T-helper 1 cell treated with Interleukin-12 subunit alpha and Interleukin-12 subunit beta and Interleukin-4 antibody, amounts not matched to agents 30 μg/mL and 1 μg/mL, for 36 hours (primary cell): Measurements from ENCODE around the gene DNER.
"Not testable (repeated sequence)": the region's sequence is repeated elsewhere in the genome, so short reads cannot be mapped to it uniquely, and the experiment has no call there.

Source experiments
- H3K27ac Mint-ChIP-seq: one replicate; pipeline ENCODE4 v1.8.0; 2021; ENCODE audit warnings: mild to moderate bottlenecking, mixed read lengths
- H3K27me3 Mint-ChIP-seq: one replicate; pipeline ENCODE4 v1.8.0; 2021; ENCODE audit warnings: low read depth, mixed read lengths
- H3K36me3 Mint-ChIP-seq: one replicate; pipeline ENCODE4 v1.8.0; 2021; ENCODE audit warnings: low read depth, mixed read lengths
- H3K4me1 Mint-ChIP-seq: one replicate; pipeline ENCODE4 v1.8.0; 2021; ENCODE audit warnings: low read depth, mixed read lengths
- H3K4me3 Mint-ChIP-seq: one replicate; pipeline ENCODE4 v1.8.0; 2021; ENCODE audit warnings: mild to moderate bottlenecking, moderate library complexity, mixed read lengths
- H3K9me3 Mint-ChIP-seq: one replicate; pipeline ENCODE4 v1.8.0; 2021; ENCODE audit warnings: mixed read lengths

DNER gene

DNA sequence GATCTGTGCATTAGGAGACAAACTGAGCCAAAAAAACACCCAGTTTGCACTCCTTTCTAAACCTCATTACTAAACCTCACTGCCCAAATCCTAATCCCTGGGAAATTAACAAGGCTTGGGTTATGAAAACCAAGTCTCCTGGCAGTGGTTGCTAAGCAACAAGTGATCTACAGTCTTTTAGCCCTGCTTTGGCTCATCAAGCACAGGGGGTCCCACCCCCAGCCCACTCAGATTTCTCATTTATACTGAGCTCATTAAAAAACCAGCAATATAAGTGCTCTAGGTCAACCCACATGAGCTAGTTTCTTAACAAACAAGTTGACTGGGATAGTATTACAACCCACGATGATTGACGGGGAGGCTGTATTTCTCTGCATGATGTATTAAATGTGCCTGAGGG, 18.4 kb downstream of the DNER start:
- H3K27me3 Mint-ChIP-seq: peaks cover 6% of the 10 kb centered on the region
- H3K36me3 Mint-ChIP-seq: no peaks in the 10 kb centered on the region
- no peak overlapping the region for H3K27ac Mint-ChIP-seq
- H3K4me1 Mint-ChIP-seq: no peaks in the 10 kb centered on the region
- no peak overlapping the region for H3K4me3 Mint-ChIP-seq
- no peaks in the 10 kb centered on the region for H3K9me3 Mint-ChIP-seq

DNA sequence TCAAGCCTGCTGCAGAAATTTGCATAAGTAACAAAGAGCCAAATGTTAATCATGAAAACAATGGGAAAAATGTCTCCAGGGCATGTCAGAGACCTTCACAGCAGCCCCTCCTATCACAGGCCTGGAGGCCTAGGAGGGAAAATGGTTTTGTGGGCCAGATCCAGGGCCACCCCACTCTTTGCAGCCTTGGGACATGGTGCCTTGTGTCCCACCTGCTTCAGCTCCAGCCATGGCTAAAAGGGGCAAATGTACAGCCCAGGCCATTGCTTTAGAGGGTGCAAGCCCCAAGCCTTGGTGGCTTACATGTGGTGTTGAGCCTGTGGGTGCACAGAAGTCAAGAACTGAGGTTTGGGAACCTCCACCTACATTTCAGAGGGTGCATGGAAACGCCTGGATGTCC, 20.5 kb downstream of the DNER start:
- not testable (repeated sequence) for H3K4me1 Mint-ChIP-seq, H3K36me3 Mint-ChIP-seq, H3K9me3 Mint-ChIP-seq, H3K27ac Mint-ChIP-seq, H3K4me3 Mint-ChIP-seq, H3K27me3 Mint-ChIP-seq

DNA sequence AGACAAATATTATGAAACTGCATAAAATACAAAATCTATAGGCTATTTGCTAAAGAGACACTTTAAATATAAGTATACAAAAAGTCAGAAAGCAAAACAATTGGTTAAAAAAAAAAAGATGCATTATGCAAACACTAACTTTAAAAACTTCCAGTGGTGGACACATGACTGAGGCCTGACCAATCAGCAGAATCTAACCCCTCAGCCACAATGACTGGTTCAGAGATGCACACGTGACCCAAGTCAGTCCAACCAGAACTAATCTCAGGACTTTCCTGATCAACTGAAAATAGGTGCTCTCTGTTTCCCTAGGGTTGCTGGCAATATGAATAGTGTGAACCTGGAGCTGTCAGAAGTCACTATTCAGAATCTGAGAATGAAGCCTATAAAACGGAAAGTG, 22.7 kb downstream of the DNER start:
- Mint-ChIP-seq H3K4me1 (no peaks in the 10 kb centered on the region), H3K27me3 (no peaks in the 10 kb centered on the region), H3K4me3 (no peak overlapping the region), H3K27ac (no peak overlapping the region), H3K36me3 (no peaks in the 10 kb centered on the region), H3K9me3 (peaks cover 4% of the 10 kb centered on the region)

DNA sequence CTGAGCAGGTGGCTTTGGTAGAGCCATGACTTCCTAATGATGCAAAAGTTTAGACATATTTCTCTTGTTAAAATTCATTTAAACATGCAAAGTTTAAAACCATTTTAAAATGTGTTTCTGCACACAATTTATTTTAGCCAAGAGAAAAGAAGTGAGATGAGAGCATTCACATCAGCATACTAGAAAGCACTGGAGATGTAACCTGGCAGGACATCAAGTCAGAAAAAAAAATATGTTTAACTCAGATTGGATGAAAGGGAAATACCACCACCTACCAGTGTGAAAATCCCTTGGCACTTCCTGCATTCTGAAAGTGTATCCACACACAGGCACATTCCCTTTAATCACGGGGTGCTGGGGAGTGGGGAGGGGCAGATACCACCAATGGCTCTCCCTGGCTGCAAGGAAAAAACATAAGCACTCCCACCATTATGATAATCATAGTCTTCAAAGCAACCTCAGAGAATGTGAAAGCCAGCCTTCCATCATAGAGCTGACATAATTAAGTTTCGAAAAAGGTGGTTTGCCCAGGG, 25.0 kb downstream of the DNER start:
- Mint-ChIP-seq H3K27me3 (peaks cover 1% of the 10 kb centered on the region), H3K4me3 (no peak overlapping the region), H3K4me1 (no peaks in the 10 kb centered on the region), H3K9me3 (peaks cover 4% of the 10 kb centered on the region), H3K36me3 (no peaks in the 10 kb centered on the region), H3K27ac (no peak overlapping the region)

DNA sequence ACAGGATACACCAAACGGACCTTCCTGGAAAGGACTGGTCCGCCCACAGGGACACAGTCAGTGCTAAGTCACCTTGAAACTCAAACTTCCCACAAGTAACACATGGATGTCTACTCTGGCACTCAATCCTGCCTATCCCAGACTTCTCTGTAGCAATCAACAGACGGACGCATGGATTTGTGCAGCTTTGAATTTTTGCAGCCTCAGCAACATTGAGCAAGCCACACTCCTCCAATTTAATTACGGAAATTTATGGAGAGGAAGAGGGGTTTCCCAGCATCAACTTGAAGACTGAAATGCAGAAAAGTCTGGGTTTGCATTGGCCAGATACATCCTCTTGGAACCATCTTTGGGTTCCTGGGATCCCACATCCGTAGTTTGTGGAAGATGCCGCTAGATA, 26.2 kb downstream of the DNER start:
- H3K9me3 Mint-ChIP-seq: peaks cover 4% of the 10 kb centered on the region
- no peak overlapping the region for H3K27ac Mint-ChIP-seq
- H3K4me1 Mint-ChIP-seq: no peaks in the 10 kb centered on the region
- peaks cover 6% of the 10 kb centered on the region for H3K27me3 Mint-ChIP-seq
- H3K4me3 Mint-ChIP-seq: no peak overlapping the region
- no peaks in the 10 kb centered on the region for H3K36me3 Mint-ChIP-seq

DNA sequence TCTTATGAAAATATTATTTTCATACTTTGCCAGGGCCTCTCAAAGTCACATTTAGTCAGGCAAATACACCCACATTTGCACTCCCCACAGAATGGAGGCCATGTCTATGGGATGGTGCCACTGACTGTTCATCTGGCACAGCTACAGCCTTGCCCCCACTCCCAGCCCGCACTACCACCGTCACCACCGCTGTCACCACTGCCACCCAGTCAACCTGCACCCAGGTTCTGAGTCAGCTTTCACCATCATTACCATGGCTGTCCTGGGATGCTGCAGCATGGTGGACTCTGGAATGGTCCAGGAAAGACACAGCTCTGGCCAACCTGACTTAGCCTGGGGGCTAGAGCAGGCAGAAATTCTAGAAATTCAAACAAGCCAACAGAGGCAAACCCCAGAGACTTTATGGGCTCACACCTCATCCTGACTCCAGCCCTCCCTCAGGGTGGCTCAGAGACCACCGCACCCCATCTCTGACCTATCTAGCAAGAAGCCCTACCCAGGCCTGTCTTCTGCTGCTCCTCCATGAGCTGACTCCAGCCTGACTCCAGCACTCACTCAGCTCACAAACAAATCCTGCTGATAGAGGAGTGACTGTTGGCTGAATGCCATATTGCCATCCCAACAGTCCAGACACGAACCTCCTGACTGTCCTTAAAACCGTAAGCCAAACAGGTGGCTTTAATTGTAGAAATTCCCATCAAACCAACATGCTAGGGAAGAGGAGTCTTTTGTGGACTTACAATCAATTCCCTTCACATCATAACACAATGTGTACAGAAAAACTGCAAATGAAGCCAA, 28.0 kb downstream of the DNER start:
- H3K4me3 Mint-ChIP-seq: no peak overlapping the region
- H3K27ac Mint-ChIP-seq: no peak overlapping the region
- peaks cover 7% of the 10 kb centered on the region for H3K27me3 Mint-ChIP-seq
- H3K36me3 Mint-ChIP-seq: no peaks in the 10 kb centered on the region
- H3K4me1 Mint-ChIP-seq: no peaks in the 10 kb centered on the region
- peaks cover 4% of the 10 kb centered on the region for H3K9me3 Mint-ChIP-seq

DNA sequence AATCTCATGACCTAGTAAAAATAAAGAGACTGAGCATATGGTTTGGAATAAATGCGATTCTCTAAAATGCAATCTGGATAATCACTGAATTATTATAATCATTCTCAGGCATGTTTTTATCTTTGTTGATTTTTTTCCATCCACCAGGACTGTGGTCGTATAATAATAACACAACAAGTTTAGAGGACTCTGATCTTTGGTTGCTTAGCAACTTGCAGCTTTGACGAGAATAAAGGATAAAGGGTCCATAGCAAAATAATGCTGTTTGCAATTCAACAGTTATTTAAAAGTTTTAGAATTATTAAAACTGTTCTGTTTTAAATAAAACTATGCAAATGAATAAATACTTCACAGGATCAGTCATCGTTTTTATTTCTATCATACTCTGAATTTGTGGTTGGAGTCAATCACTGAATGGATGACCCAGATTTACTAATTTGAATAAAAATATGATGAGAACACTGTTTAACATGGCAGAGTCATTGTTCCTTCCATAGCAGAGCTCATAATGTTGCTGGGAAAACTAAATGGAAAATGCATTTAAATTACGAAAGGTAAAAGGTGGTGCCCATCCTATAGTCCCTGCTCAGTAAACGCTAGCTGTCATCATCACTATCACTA, 29.3 kb downstream of the DNER start:
- Mint-ChIP-seq H3K4me1 (no peaks in the 10 kb centered on the region), H3K27ac (no peak overlapping the region), H3K36me3 (no peaks in the 10 kb centered on the region), H3K4me3 (no peak overlapping the region), H3K9me3 (peaks cover 4% of the 10 kb centered on the region), H3K27me3 (peaks cover 7% of the 10 kb centered on the region)

DNA sequence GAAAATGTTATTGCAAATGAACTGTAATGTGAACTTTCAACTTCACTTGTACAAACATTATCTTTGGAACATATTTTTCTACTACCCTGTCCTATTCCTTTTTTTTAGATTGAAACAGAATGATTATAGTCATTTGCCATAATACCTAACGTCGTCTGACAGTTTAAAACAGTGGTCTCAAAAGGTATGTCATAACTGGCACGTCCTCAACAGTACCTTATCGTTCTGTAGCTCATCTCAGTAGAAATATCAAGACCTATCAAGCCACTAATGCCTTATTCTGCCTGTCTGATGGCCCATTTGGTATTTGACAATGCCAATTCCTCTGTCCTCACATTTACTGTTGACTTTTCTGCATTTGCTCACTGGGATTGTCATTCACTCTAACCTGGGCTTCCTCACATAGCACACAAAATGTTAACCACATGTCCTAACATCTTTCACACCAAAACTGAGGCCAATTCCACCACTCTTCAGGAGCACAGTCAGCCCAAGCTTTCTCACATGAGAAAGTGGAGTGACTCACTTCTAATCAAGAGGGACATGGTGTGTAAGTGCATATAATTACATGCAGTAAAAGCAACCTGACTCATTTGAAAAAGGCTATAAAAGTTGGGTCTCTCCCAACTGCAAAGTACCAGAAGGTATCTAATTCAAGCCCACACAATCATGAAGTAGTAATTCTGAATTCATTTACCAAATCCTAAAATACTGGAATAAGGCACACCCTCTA, 34.8 kb downstream of the DNER start:
- no peaks in the 10 kb centered on the region for H3K36me3 Mint-ChIP-seq
- H3K27ac Mint-ChIP-seq: no peak overlapping the region
- H3K27me3 Mint-ChIP-seq: peaks cover 21% of the 10 kb centered on the region
- no peak overlapping the region for H3K4me3 Mint-ChIP-seq
- H3K4me1 Mint-ChIP-seq: no peaks in the 10 kb centered on the region
- no peaks in the 10 kb centered on the region for H3K9me3 Mint-ChIP-seq

DNA sequence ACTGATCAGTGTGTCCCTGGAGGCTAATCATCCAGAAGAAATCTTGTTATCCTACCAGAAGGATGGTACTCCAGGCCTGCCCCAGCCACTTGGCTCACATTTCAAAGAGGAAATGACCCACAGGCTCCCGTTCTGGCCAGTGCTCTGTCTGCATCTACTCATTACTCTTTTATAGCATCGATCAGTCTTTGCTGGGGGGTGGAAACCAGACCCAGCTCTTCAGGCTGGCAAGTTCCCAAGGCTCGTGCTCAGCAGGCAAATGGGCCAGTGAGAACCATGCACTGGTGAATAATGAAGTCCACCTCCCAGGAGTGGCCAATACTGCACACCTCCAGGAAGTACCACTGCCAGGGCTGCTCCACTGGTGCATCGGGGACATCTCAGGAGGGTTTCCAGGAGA, 38.8 kb downstream of the DNER start:
- H3K27me3 Mint-ChIP-seq: peaks cover 24% of the 10 kb centered on the region
- H3K9me3 Mint-ChIP-seq: no peaks in the 10 kb centered on the region
- H3K4me1 Mint-ChIP-seq: no peaks in the 10 kb centered on the region
- H3K4me3 Mint-ChIP-seq: no peak overlapping the region
- no peak overlapping the region for H3K27ac Mint-ChIP-seq
- no peaks in the 10 kb centered on the region for H3K36me3 Mint-ChIP-seq

DNA sequence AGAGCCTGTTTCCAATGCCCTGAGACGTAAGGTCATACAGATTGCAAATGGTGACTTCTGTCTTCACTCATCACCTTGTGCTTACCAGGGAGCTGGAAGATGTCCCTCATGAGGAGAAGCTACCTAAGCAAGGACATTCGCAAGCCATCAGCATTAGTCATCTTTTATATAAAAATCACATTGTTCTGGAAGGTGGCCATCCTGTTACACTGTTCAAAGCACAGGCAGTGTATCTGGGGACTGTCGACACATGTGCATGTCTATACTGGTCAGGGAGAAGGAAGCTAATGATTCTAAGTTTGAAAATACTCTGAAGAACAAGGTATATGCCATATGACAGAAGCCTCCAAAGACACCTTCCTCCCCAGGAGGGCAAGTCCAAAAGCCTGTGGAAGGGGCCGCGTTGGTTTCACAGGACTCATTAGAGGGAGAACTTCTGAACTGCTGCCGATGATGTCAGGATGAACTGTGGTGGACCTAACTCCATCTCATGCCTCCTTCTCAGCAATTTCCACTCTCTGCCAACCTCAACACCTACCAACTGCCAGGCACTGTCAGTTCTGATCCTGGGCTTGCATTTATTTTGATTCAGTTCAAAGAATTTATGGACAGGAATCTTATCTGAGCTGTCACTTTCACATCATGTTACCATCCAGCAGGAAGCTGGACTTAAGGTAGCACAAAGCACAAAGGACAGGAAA, 39.4 kb downstream of the DNER start:
- no peaks in the 10 kb centered on the region for H3K4me1 Mint-ChIP-seq
- H3K27me3 Mint-ChIP-seq: peaks cover 24% of the 10 kb centered on the region
- no peaks in the 10 kb centered on the region for H3K36me3 Mint-ChIP-seq
- H3K4me3 Mint-ChIP-seq: no peak overlapping the region
- no peak overlapping the region for H3K27ac Mint-ChIP-seq
- H3K9me3 Mint-ChIP-seq: no peaks in the 10 kb centered on the region

DNA sequence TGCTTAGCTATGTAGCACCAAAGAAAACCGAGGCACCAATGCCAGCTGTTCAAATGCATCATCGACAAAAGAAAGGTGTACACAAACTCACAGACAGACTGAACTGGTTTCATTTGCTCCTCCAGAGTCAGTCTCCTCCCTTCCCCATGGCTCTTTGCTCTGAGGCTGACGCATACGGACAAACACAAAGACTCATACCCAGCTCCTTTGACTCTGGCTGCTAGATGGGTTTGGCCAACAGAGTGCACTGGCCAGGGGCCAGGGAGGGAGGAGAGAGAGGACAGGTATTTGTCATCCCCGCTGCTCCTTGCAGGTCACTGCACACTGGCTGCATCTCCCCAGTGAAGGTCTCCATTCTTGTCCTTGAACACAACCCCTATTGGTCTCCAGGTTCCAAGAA, 40.7 kb downstream of the DNER start:
- Mint-ChIP-seq H3K4me1 (no peaks in the 10 kb centered on the region), H3K27ac (no peak overlapping the region), H3K9me3 (no peaks in the 10 kb centered on the region), H3K27me3 (peaks cover 21% of the 10 kb centered on the region), H3K36me3 (no peaks in the 10 kb centered on the region), H3K4me3 (no peak overlapping the region)

DNA sequence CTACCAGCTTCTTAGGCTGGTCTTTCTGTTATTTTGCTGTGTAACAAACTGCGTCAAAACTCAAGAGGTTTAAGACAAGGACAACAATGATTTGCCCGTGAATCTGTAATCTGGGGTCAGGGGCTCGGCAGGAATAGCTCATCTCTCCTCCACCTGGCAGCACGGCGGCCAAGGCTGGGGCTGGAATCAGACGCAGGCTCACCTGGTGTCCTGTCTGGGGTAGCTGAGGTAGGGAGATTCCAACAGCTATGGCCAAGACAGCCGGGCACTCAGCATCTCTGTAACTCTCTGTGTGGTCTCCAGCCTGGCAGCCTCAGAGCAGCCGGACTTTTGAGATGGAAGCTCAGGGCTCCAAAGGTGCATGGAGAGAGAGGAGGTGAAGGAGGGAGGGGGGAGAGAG, 42.3 kb downstream of the DNER start:
- no peaks in the 10 kb centered on the region for H3K9me3 Mint-ChIP-seq
- no peak overlapping the region for H3K27ac Mint-ChIP-seq
- H3K27me3 Mint-ChIP-seq: peaks cover 12% of the 10 kb centered on the region
- no peak overlapping the region for H3K4me3 Mint-ChIP-seq
- no peaks in the 10 kb centered on the region for H3K36me3 Mint-ChIP-seq
- no peaks in the 10 kb centered on the region for H3K4me1 Mint-ChIP-seq

DNA sequence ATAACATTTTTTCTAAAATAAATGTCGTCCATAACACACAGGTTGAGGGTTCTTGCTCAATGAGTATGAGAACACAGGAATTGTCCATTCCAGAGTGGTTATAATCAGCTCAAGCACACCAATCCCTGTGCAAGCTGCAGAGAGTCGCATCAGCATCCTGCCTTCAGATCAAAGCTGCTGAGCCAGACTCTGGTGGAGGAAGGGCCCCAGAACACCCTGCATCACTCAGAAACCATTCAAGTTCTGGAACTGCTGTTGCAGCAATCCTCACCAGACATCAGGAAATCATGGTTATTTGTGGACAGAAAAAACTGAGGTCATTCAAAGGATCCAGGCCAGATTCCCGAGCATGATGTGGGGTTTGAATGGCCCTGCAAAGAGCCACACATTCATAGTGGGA, 44.5 kb downstream of the DNER start:
- Mint-ChIP-seq H3K4me1 (no peaks in the 10 kb centered on the region), H3K36me3 (no peaks in the 10 kb centered on the region), H3K27me3 (peaks cover 10% of the 10 kb centered on the region), H3K4me3 (no peak overlapping the region), H3K27ac (no peak overlapping the region), H3K9me3 (no peaks in the 10 kb centered on the region)

DNA sequence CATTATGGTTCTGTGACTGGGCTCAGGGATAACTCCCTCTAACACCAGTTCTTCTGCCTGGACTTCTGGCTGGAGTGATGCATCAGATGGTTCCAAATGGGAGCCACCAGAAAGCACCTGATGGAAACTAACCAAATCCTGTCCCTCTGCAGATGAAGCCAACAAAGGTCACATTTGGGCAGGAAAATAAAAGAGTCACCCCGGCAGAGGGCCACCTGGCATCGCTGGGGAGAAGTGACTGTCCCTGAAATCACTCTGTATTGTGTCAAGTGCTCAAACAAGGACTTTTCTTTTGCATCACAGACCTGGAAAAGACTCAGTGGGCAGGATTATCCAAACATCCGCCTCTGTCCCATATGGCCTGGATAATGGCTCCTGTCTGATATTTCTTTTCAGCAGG, 47.5 kb downstream of the DNER start:
- H3K27ac Mint-ChIP-seq: no peak overlapping the region
- no peak overlapping the region for H3K4me3 Mint-ChIP-seq
- no peaks in the 10 kb centered on the region for H3K4me1 Mint-ChIP-seq
- H3K9me3 Mint-ChIP-seq: no peaks in the 10 kb centered on the region
- peaks cover 5% of the 10 kb centered on the region for H3K27me3 Mint-ChIP-seq
- no peaks in the 10 kb centered on the region for H3K36me3 Mint-ChIP-seq
